Effector memory CD4-positive, alpha-beta T cell (primary cell): ENCODE results near the gene NCKIPSD.

Experiments used
- DNase-seq, 3 donors: peaks; one replicate each; pipeline ENCODE4 v3.0.0-alpha.2; 2020
- H3K27ac ChIP-seq: 2 replicates; pipeline ENCODE4 v1.7.0; 2013; ENCODE audit warnings: mild to moderate bottlenecking, low read length, moderate library complexity; ENCODE audit not compliant: insufficient read depth, poor library complexity, severe bottlenecking
- H3K27me3 ChIP-seq: replicated peaks from 2 replicates; pipeline ENCODE4 v1.7.0; 2013; ENCODE audit warnings: mild to moderate bottlenecking, low read length; ENCODE audit not compliant: insufficient read depth, control insufficient read depth, poor library complexity, severe bottlenecking
- H3K36me3 ChIP-seq: 2 replicates; pipeline ENCODE4 v1.7.0; 2013; ENCODE audit warnings: mild to moderate bottlenecking, low read length, moderate library complexity; ENCODE audit not compliant: control insufficient read depth, insufficient read depth
- H3K4me1 ChIP-seq: 2 replicates; pipeline ENCODE4 v1.7.0; 2013; ENCODE audit warnings: low read length, mild to moderate bottlenecking; ENCODE audit not compliant: control insufficient read depth, insufficient read depth, poor library complexity, severe bottlenecking
- H3K4me3 ChIP-seq: 2 replicates; pipeline ENCODE4 v1.7.0; 2013; ENCODE audit warnings: low read length, low read depth, mild to moderate bottlenecking; ENCODE audit not compliant: insufficient read depth, poor library complexity, severe bottlenecking
- H3K9me3 ChIP-seq: 2 replicates; pipeline ENCODE4 v1.7.0; 2013; ENCODE audit warnings: mild to moderate bottlenecking, low read length, moderate library complexity; ENCODE audit not compliant: control insufficient read depth

Gene NCKIPSD

GRCh38 chr3:48625600-48625999 lies 60.1 kb downstream of the NCKIPSD start:
- H3K36me3 ChIP-seq, result peaks cover 15% of the 10 kb centered on the region
- no peaks in the 10 kb centered on the region for H3K4me1 ChIP-seq
- H3K27me3 ChIP-seq, result no peaks in the 10 kb centered on the region
- DNase-seq, result no peak
- no peaks in the 10 kb centered on the region for H3K9me3 ChIP-seq
- H3K4me3 ChIP-seq, result no peak overlapping the region
- H3K27ac ChIP-seq, result no peak overlapping the region

DNA sequence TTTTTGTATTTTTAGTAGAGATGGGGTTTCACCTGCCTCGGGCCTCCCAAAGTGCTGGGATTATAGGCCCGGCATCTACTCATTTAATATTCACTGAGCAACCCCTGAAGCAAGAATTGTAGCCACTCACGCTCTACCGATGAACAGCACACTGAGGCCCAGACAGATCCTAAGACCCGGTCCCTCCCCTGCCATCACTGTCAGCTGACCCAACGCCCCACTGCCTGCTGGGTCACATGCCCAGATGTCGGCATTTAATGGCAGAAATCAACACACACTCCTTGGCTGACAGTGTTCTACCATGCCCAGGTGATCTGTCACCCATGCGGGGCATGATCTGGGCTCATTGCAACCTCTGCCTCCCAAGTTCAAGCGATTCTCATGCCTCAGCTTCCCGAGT lies 60.9 kb downstream of the NCKIPSD start:
- no peak for DNase-seq
- no peaks in the 10 kb centered on the region for H3K9me3 ChIP-seq
- H3K36me3 ChIP-seq, result peaks cover 15% of the 10 kb centered on the region
- no peaks in the 10 kb centered on the region for H3K4me1 ChIP-seq
- H3K27me3 ChIP-seq, result no peaks in the 10 kb centered on the region
- H3K4me3 ChIP-seq, result no peak overlapping the region
- H3K27ac ChIP-seq, result no peak overlapping the region

DNA sequence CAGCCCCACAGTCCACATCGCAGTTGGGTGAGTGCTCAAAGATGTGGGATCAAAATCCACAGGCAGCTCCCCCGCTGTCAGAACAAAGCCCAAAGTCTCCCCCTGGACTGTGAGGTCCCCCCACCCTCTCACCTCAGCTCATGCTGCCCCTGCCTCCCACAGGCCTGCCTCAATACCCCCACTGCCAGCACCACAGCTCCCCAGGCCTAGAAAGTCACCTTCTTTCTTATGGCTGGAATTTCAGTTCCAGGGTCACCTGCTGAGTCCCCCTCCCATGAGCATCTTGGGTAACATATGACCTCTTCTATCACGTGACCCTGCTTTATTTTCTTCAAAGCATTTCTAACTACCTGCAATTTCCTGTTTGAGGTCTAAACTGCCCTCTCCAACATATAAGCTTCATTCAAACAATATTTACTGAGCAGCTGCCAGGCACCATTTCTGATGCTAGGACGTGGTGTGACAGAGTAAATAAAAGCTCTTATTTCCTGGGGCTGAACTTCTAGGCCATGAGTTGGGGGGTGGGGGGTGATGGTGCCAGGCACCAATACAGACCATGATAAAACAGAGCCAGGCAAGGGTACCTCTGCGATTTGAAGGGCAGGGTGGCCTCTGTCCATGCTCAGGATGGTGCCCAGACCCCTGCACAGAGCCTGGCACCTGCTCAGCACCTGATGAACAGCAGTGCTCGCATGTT lies 61.7 kb downstream of the NCKIPSD start:
- no peaks in the 10 kb centered on the region for H3K9me3 ChIP-seq
- H3K27ac ChIP-seq, result no peak overlapping the region
- no peak overlapping the region for H3K4me3 ChIP-seq
- no peaks in the 10 kb centered on the region for H3K27me3 ChIP-seq
- H3K4me1 ChIP-seq, result no peaks in the 10 kb centered on the region
- peaks cover 15% of the 10 kb centered on the region for H3K36me3 ChIP-seq
- DNase-seq, result no peak
